Neuron (in vitro differentiated cells): ENCODE measurements around the gene ARHGAP27.
"Not testable (repeated sequence)": the region's sequence is repeated elsewhere in the genome, so short reads cannot be mapped to it uniquely, and the experiment has no call there.

Experiments used
- H2AFZ ChIP-seq: one replicate; pipeline ENCODE4 v1.6.1; 2013; ENCODE audit warnings: low read depth, mild to moderate bottlenecking, inconsistent platforms, low read length, moderate library complexity
- H3K27me3 ChIP-seq: one replicate; pipeline ENCODE4 v1.6.1; 2013; ENCODE audit warnings: low read length; ENCODE audit not compliant: insufficient read depth
- H3K36me3 ChIP-seq: one replicate; pipeline ENCODE4 v1.6.1; 2013; ENCODE audit warnings: low read length; ENCODE audit not compliant: insufficient read depth
- H3K4me1 ChIP-seq: one replicate; pipeline ENCODE4 v1.6.1; 2013; ENCODE audit warnings: low read length; ENCODE audit not compliant: insufficient read depth
- H3K4me3 ChIP-seq: 2 replicates; pipeline ENCODE4 v1.5.1; 2013; ENCODE audit warnings: mild to moderate bottlenecking, low read length, moderate library complexity
- H3K9me3 ChIP-seq: one replicate; pipeline ENCODE4 v1.6.1; 2013; ENCODE audit warnings: low read length

ARHGAP27 gene

DNA sequence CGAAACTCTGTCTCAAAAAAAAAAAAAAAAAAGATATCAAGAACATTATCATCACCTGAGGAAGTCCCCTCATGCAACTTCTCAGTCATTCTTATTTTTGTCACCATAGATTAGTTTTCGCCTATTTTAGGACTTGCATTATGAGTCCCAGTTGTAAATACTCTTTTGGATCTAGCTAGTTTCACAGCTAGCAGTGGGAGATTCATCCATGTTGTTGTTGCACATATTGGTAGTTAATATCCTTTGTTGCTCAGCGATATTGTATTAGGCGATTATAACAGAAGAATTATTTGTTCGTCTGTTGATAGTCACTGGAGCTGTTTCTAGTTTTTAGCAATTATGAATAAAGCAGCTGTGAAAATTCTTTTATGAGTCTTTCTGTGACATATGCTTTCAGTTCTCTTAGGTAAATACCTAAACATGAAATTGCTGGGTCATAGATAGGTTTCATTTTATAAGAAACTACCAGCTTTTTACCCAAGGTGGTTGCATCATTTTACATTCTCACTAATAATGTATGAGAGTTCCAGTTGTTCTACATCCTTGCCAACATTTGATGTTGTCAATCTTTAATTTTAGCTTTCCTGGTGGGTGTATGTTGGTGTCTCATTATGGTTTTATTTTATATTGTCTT lies 75.2 kb downstream of the ARHGAP27 start:
- no peak overlapping the region for H2AFZ ChIP-seq
- no peaks in the 10 kb centered on the region for H3K36me3 ChIP-seq
- H3K27me3 ChIP-seq: no peaks in the 10 kb centered on the region
- H3K4me3 ChIP-seq: no peak overlapping the region
- no peaks in the 10 kb centered on the region for H3K9me3 ChIP-seq
- H3K4me1 ChIP-seq: no peaks in the 10 kb centered on the region

DNA sequence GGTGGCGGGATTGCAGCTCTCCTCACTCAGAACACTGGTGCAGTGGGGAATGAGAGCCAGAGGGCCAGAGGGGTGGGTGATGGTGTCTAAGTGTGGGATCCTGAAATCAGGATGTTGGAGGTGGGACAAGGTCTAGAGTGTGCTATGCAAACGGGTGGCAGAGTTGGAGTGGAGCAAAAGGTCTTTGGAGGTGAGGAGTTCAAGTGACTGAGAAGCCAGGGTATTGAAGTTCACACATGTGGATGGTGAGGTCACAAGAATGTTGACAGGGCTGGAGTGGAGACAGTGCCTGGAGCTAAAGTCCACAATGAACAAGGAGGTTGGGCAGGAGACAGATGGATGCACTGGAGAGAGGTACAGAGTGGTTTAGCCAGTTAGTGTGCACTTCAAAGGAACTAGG lies 77.6 kb downstream of the ARHGAP27 start:
- Histone ChIP-seq H3K27me3 (no peaks in the 10 kb centered on the region), H3K4me3 (no peak overlapping the region), H2AFZ (no peak overlapping the region), H3K36me3 (no peaks in the 10 kb centered on the region), H3K9me3 (no peaks in the 10 kb centered on the region), H3K4me1 (no peaks in the 10 kb centered on the region)

DNA sequence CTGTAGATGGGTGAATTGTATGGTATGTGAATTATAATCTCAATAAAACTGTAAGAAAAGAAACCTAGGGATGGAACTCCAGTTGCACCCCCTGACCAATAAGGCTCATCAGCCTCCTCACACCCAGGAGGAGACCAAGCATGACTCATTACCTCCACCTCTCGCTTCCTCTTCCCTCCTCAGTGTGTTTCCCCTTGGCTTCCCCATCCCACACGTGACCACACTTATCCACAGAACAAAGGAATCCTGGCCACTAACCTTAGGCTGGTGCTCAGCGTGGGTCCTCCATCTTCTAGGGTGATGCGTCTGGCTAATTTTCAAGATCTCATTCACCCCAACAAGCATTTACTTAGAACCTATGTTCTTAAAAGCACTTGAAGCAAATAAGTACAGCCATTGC lies 79.6 kb downstream of the ARHGAP27 start:
- no peaks in the 10 kb centered on the region for H3K4me1 ChIP-seq
- H3K36me3 ChIP-seq: no peaks in the 10 kb centered on the region
- no peaks in the 10 kb centered on the region for H3K27me3 ChIP-seq
- no peaks in the 10 kb centered on the region for H3K9me3 ChIP-seq
- H2AFZ ChIP-seq: no peak overlapping the region
- H3K4me3 ChIP-seq: no peak overlapping the region

DNA sequence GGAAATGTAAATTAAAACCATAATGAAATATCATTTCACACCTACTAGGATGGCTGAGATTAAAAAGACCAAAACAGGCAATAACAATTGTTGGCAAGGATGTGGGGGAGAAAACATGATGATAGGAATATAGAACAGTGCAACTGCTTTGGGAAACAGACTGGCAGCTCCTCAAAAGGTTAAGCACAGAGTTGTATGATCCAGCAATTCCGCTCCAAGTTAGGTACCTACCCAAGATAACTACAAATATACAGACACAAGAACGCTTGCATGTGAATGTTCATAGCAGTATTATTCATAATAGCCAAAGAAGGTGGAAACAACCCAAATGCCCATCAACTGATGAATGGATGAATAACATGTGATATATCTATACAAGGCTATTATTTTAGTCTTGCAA lies 80.8 kb downstream of the ARHGAP27 start:
- no peaks in the 10 kb centered on the region for H3K27me3 ChIP-seq
- H2AFZ ChIP-seq: no peak overlapping the region

DNA sequence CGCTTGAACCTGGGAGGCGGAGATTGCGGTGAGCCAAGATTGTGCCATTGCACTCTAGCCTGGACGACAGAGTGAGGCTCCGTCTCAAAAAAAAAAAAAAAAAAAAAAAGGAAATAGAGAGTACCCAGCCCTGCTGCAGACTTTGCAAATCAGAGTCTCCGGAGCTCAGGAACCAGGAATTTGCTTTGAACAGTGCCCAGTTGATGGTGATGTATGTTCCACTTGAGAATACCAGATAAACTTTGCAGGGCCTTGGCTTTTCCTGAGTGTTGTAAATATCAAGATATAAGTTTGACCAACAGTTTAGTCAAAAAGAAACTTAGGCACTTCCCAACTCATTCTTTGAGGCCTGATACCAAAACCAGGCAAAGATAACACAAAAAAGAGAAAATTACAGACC lies 85.2 kb downstream of the ARHGAP27 start:
- no peaks in the 10 kb centered on the region for H3K27me3 ChIP-seq
- H3K4me1 ChIP-seq: no peaks in the 10 kb centered on the region

More for the DNA sequence above, 80.8 kb downstream of the ARHGAP27 start:
- Histone ChIP-seq H3K9me3 (no peaks in the 10 kb centered on the region), H3K36me3 (no peaks in the 10 kb centered on the region), H3K4me3 (no peak overlapping the region), H3K4me1 (no peaks in the 10 kb centered on the region)

DNA sequence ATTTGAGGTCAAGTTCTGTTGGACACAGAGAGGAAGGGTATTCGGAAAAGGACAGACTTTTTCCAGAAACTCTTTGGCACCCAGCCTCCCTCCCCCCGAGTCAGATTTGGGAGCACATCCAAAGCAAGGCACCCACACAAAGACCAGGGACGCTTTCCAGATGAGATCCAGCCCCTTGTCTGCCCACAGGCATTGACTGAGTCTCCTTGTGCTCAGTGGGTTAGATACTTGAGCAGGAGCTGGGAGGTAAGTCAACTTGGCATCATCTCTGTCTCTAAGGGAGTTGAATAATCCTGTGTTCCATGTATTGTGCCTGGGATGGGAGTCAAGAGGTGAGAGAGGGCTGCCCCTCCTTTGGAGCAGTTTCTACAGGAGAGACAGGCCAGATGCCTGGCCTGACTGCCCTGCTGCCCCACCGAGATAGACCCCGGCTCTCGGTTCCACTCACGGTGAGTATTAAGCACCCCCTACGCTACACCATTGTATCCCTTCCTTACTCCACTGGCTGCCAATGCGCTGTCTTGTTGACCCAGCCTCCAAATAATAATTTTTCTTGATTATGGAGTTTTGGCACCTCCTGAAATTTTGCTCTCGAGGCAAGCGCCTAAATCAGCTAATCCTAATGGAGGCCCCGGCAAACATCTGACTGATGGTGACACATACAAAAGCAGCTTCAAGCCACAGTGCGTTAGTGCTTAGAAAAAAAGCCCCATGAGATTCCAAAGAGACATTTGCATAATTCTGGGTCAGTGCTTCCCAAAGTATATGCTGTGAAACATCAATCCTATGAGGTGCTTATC lies 86.3 kb downstream of the ARHGAP27 start:
- no peak overlapping the region for H2AFZ ChIP-seq
- H3K27me3 ChIP-seq: no peaks in the 10 kb centered on the region
- peaks cover 5% of the 10 kb centered on the region for H3K4me1 ChIP-seq
- H3K36me3 ChIP-seq: no peaks in the 10 kb centered on the region
- H3K9me3 ChIP-seq: no peaks in the 10 kb centered on the region
- no peak overlapping the region for H3K4me3 ChIP-seq

More for the DNA sequence above, 85.2 kb downstream of the ARHGAP27 start:
- Histone ChIP-seq H3K36me3 (no peaks in the 10 kb centered on the region), H3K4me3 (no peak overlapping the region), H3K9me3 (no peaks in the 10 kb centered on the region), H2AFZ (no peak overlapping the region)

DNA sequence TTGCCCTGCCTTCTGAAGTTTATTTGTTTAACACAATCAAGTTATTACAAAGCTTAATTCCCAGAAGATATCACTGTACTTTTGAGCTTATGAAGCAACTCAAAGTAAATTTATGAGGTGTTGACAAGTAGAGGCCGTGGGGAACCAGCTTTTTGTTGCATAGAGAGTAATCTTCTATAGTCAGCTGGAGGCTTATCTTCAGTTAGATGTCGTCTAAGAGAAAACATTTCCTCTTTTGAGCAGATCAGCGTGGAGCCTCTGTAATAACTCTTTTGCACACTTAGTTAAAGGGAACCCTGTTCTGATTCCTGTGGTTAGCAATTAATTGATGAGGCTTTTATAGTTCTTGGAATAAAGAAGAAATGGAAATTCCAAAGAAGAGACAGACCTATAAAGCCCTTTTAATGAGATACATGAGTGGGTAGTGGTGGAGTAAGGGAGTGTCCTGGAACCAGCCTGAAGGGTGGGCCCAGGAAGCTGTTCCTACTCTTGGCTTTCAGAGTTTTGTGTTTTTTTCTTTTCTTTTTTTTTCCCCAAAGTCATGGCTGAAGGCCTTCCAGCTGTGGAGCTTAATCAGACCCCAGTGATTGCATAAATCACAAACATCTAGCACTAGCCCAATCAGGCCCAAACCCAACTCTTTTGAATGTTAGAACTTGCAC lies 87.0 kb downstream of the ARHGAP27 start:
- no peak overlapping the region for H2AFZ ChIP-seq
- H3K4me1 ChIP-seq: peaks cover 5% of the 10 kb centered on the region
- H3K4me3 ChIP-seq: no peak overlapping the region
- H3K36me3 ChIP-seq: no peaks in the 10 kb centered on the region
- no peaks in the 10 kb centered on the region for H3K9me3 ChIP-seq
- H3K27me3 ChIP-seq: no peaks in the 10 kb centered on the region

DNA sequence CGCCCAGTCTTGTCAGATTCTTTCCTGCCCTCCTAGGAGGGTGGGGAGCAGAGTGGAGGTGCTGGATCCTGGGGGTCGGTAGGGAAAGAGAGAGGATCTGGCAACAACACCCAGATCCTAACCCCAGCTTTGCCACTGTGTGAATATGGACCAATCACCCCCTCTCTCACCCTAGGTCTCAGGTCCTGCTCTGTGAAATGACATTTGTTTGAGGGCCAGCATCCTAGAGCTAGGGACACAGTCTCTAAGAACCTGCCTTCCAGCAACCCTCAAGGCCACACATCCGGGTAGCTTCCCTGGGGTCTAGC lies 87.5 kb downstream of the ARHGAP27 start:
- no peaks in the 10 kb centered on the region for H3K27me3 ChIP-seq
- no peak overlapping the region for H2AFZ ChIP-seq
- H3K9me3 ChIP-seq: no peaks in the 10 kb centered on the region
- no peak overlapping the region for H3K4me3 ChIP-seq
- H3K36me3 ChIP-seq: no peaks in the 10 kb centered on the region
- peaks cover 5% of the 10 kb centered on the region for H3K4me1 ChIP-seq

DNA sequence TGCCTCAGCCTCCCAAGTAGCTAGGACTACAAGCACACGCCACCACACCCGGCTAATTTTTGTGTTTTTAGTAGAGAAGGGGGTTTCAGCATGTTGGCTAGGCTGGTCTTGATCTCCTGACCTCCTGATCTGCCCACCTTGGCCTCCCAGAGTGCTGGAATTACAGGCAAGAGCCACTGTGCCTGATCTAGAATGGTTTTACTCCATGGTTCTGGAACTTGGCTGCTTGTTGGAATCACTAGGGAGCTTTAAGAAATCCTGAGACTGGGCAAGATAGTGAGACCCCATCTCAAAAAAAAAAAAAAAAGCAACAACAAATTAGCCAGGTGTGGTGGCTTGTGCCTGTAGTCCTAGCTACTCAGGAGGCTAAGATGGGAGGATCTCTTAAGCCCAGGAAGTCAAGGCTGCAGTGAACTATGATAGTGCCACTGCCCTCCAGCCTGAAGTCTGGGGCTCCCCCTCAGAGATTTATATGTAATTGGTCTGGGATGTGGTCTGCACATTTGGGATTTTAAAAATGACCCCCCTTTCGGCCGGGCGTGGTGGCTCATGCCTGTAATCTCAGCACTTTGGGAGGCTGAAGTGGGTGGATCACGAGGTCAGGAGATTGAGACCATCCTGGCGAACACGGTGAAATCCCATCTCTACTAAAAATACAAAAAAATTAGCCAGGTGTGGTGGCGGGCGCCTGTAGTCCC lies 88.6 kb downstream of the ARHGAP27 start:
- H3K9me3 ChIP-seq, H2AFZ ChIP-seq, H3K36me3 ChIP-seq, H3K4me1 ChIP-seq, H3K27me3 ChIP-seq, H3K4me3 ChIP-seq: not testable (repeated sequence)
